Activated CD8-positive, alpha-beta T cell treated with anti-CD3 and anti-CD28 coated beads for 36 hours (primary cell): ENCODE results near the gene TRPM6. TPM values are rescaled to one million over a fixed set of nuclear protein-coding genes. Genes with fewer than 3 reads are reported as not detected.
"Not testable (repeated sequence)": the region's sequence is repeated elsewhere in the genome, so short reads cannot be mapped to it uniquely, and the experiment has no call there.

ENCODE experiments used
- ATAC-seq: fragments of 200-7000 bp; cut with Tn5 transposase; one replicate; pipeline ENCODE4 v1.10.0; 2021; ENCODE audit warnings: mild to moderate bottlenecking, moderate library complexity
- CTCF ChIA-PET: fragments of 350-600 bp; sonication (Branson Sonifier 250); formaldehyde crosslinking; loops from one replicate; lab custom pipeline; 2021; ENCODE audit warnings: antibody characterized with exemption; lab: Charles Lee
- POLR2A ChIA-PET: fragments of 350-600 bp; sonication (Branson Sonifier 250); formaldehyde crosslinking; loops from one replicate; lab custom pipeline; 2021; ENCODE audit warnings: antibody characterized with exemption; lab: Charles Lee
- DNase-seq: peaks from one replicate; pipeline ENCODE4 v3.0.0-alpha.2; 2020
- H3K27ac Mint-ChIP-seq: one replicate; pipeline ENCODE4 v1.8.0; 2021; ENCODE audit warnings: mild to moderate bottlenecking, mixed read lengths
- H3K27me3 Mint-ChIP-seq: one replicate; pipeline ENCODE4 v1.8.0; 2021; ENCODE audit warnings: mixed read lengths
- H3K36me3 Mint-ChIP-seq: one replicate; pipeline ENCODE4 v1.8.0; 2021; ENCODE audit warnings: low read depth, mixed read lengths
- H3K4me1 Mint-ChIP-seq: one replicate; pipeline ENCODE4 v1.8.0; 2021; ENCODE audit warnings: low read depth, mixed read lengths
- H3K4me3 Mint-ChIP-seq: one replicate; pipeline ENCODE4 v1.8.0; 2021; ENCODE audit warnings: mild to moderate bottlenecking, moderate library complexity, mixed read lengths
- H3K9me3 Mint-ChIP-seq: one replicate; pipeline ENCODE4 v1.8.0; 2021; ENCODE audit warnings: mixed read lengths
- CTCF ChIP-seq: fragments of 200-600 bp; IDR thresholded peaks from one replicate; pipeline ENCODE4 v1.8.0; 2022; ENCODE audit warnings: antibody characterized with exemption, mild to moderate bottlenecking
- intact Hi-C: fragments of 100-400 bp; cut with micrococcal nuclease; formaldehyde crosslinking; loops from one replicate; pipeline ENCODE4 v1.10.0; 2022
- total RNA-seq, 2 experiments: library from RNA; stranded (reverse); gene quantifications; one replicate each; pipeline ENCODE4 v1.2.3, GENCODE V29; 2021

The TRPM6 gene
- total RNA-seq, 2 experiments from 2014 or later, result not detected

- Mint-ChIP-seq H3K4me1 (no peaks in the 10 kb centered on the region), H3K36me3 (no peaks in the 10 kb centered on the region), H3K27ac (no peak overlapping the region), H3K4me3 (no peak overlapping the region), H3K27me3 (peaks cover 2% of the 10 kb centered on the region), H3K9me3 (no peaks in the 10 kb centered on the region)
- ATAC-seq (no peak), DNase-seq (no peak)
- no peak for TF ChIP-seq CTCF
- ChIA-PET POLR2A (no interaction called here), CTCF (no interaction called here)
- intact Hi-C loops, result no loop called here
Measured at GRCh38 chr9:74859786-74860185, 27.9 kb downstream of the TRPM6 start.

- Mint-ChIP-seq H3K27ac (no peak overlapping the region), H3K27me3 (peaks cover 2% of the 10 kb centered on the region), H3K4me3 (no peak overlapping the region), H3K9me3 (no peaks in the 10 kb centered on the region), H3K36me3 (no peaks in the 10 kb centered on the region), H3K4me1 (no peaks in the 10 kb centered on the region)
- no peak for ATAC-seq
- intact Hi-C loops, result no loop called here
- TF ChIP-seq CTCF, result no peak
- CTCF ChIA-PET, result interaction anchor here (0.6 kb wide), 1 partner anchor 12 kb away, joined by 3 read pairs; no protein-coding TSS in a partner anchor
- no peak for DNase-seq
- POLR2A ChIA-PET, result no interaction called here
Measured at GRCh38 chr9:74858751-74859414, 28.8 kb downstream of the TRPM6 start.

DNA sequence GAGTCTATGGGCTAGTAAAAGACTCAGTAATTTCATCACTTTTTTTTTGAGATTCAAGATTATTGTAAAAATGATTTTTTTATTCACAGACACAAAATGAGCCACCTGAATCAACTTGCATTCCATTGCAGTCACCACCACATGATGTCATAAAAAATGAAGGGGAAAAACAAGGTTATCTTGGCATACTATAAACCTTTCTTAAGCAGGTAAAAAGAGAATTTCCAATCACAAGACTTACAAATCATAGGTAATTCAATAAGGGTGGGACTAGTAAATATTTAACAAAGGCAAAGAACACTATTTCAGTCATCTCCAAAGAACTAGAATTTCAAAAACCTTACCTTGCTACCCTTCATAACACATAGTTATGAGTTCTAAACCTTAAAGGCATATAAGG lies 30.7 kb downstream of the TRPM6 start:
- Mint-ChIP-seq H3K4me3 (no peak overlapping the region), H3K4me1 (no peaks in the 10 kb centered on the region), H3K9me3 (no peaks in the 10 kb centered on the region), H3K36me3 (no peaks in the 10 kb centered on the region), H3K27me3 (peaks cover 2% of the 10 kb centered on the region), H3K27ac (no peak overlapping the region)
- POLR2A ChIA-PET, result no interaction called here
- no peak for DNase-seq
- no peak for ATAC-seq
- TF ChIP-seq CTCF, result no peak
- CTCF ChIA-PET, result no interaction called here
- intact Hi-C loops, result no loop called here

DNA sequence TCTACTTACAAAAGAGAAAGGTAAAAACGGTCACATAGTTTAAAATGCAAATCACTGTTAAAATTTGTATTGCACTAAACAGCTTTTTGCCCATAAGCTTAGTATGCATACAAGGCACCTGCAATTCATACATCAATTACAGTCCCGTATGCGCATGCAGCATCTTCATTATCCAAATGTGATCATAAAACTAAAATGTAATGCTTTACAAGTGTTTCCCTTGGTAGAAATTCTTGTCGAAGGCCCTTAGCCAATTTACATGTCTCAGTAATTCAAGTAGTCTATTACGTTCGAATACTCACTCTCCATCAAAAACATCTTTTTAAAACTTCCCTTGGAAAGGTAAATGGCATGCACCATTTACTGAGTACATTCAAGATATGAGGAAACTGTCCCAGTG lies 32.6 kb downstream of the TRPM6 start:
- H3K27me3 Mint-ChIP-seq, result peaks cover 2% of the 10 kb centered on the region
- ChIA-PET CTCF (no interaction called here), POLR2A (no interaction called here)
- DNase-seq (no peak), ATAC-seq (no peak)
- TF ChIP-seq CTCF, result no peak
- H3K27ac Mint-ChIP-seq, result no peak overlapping the region
- intact Hi-C loops, result no loop called here
- no peaks in the 10 kb centered on the region for H3K4me1 Mint-ChIP-seq
- no peak overlapping the region for H3K4me3 Mint-ChIP-seq
- H3K9me3 Mint-ChIP-seq, result no peaks in the 10 kb centered on the region
- no peaks in the 10 kb centered on the region for H3K36me3 Mint-ChIP-seq

DNA sequence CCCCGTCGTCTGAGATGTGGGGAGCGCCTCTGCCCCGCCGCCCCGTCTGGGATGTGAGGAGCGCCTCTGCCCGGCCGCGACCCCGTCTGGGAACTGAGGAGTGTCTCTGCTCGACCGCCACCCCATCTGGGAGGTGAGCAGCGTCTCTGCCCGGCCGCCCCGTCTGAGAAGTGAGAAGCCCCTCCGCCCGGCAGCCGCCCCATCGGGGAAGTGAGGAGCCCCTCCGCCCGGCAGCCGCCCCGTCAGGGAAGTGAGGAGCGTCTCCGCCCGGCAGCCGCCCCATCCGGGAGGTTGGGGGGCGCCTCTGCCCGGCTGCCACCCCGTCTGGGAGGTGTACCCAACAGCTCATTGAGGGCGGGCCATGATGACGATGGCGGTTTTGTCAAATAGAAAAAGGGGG lies 34.7 kb downstream of the TRPM6 start:
- ATAC-seq, H3K27me3 Mint-ChIP-seq, CTCF ChIA-PET, H3K36me3 Mint-ChIP-seq, intact Hi-C loops, H3K4me3 Mint-ChIP-seq, H3K27ac Mint-ChIP-seq, H3K4me1 Mint-ChIP-seq, H3K9me3 Mint-ChIP-seq, DNase-seq, POLR2A ChIA-PET: not testable (repeated sequence)
